Measurements from ENCODE around the gene PLOD1.
"Not testable (repeated sequence)": the region's sequence is repeated elsewhere in the genome, so short reads cannot be mapped to it uniquely, and the experiment has no call there.

- not testable (repeated sequence) for TF ChIP-seq CTCF (IDR thresholded peaks at IDR 0.05); SMC3 (IDR thresholded peaks at IDR 0.05); REST (IDR thresholded peaks at IDR 0.05); POLR2A (IDR thresholded peaks at IDR 0.05; ENCODE audit: low read length); ELK1 (IDR thresholded peaks at IDR 0.05; ENCODE audit: low read depth, low read length); HOXA7 (CRISPR knock-in tag; IDR thresholded peaks at IDR 0.05); EP300 (IDR thresholded peaks at IDR 0.05); RCOR1 (IDR thresholded peaks at IDR 0.05; ENCODE audit: low read depth, low read length); HOXB5 (CRISPR knock-in tag; IDR thresholded peaks at IDR 0.05); USF2 (IDR thresholded peaks at IDR 0.05); GATA3 (IDR thresholded peaks at IDR 0.05; ENCODE audit: borderline replicate concordance); JUNB (IDR thresholded peaks at IDR 0.05); MAX (IDR thresholded peaks at IDR 0.05)
Observed at GRCh38 chr1:12008355-12008754, 73.8 kb downstream of the PLOD1 start.

Measured in A549 (cell line).